ENCODE measurements around the gene ADNP2. TPM values are rescaled to one million over a fixed set of nuclear protein-coding genes. Genes with fewer than 3 reads are reported as not detected.

The ADNP2 gene
- total RNA-seq (2012; rRNA removed) (13.9 and 18.3 TPM in 2 replicates), polyA plus RNA-seq (2012; rRNA removed) (5.5 and 5.6 TPM in 2 replicates), Bru-seq, nascent RNA (percentile 88 among the genes with signal in this experiment), BruChase-seq, experiment 1, labeled RNA remaining after a 6-hour chase (percentile 71 among the genes with signal in this experiment), BruChase-seq, experiment 2, labeled RNA remaining after a 2-hour chase (percentile 86 among the genes with signal in this experiment)
- polyA plus RNA-seq (2012; cell fraction: cytosol; rRNA removed) = 3.1 and 3.7 TPM in 2 replicates
- 8.1 and 9.2 TPM in 2 replicates for polyA plus RNA-seq (2012; cell fraction: nucleus; rRNA removed; ENCODE audit: low replicate concordance)
- long read RNA-seq, partial matches to known transcripts = 0 of 13 reads
- long read RNA-seq, other reads (novel, unspliced or antisense) = 13 of 13 reads

DNA sequence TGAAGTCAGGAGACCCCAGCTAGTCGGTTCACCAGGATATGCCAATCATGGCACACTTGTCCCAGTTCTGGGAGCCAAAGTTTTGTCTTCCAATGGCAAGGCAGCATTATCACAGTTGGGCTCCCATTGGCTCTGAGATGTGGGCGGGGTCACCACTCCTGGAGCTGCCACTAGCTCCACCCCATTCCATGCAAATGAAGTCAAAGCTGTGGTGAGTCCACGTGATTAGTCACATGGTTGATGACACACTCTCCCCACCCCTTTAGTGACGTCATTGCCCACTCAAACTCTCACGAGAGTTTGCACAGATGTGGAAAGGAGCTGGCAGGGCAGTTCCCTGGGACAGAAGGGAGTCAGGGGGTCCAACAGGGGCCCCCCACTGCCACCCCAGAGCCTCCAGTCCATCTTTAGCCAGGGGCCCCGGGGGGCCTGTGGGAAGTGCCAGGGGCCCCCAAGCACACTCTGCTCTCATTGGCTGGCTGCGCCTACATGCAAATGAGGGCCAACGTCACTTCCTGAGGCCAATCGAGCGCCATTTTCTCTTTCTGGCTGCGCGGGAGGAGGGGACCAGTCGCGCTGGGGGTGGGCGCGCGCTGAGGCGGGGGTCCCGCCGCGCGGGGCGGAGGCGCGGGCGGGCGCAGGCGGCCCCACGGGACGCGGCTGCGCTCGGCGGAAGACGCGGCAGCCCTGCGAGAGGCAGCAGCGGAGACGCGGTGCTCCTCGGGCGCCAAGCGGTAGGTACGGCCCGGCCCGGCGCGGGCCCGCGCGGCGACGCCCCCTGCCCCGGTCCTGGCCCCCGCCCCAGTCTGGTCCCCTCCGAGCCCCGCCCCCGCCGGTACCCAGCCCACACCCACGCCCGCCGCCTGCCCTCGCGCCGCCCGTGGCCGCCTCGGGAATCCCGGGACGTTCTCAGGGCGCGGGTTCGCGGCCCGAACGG lies at the start of gene ADNP2:
TSS of gene ADNP2 (plus strand) at position 524 of the 937 bp plus-strand sequence. CDS start 8,281 bp downstream, outside the sequence.
- Histone ChIP-seq H4K8ac (ENCODE audit: low read depth in 2 of 2, low read length in 2 of 2) (peak within 1 kb of the TSS in 1 of 2 experiments; percentile 85; a peak in 3 of 4 replicates), H3K56ac (ENCODE audit: extremely low read depth, insufficient read depth, low read length) (peak within 1 kb of the TSS; percentile 35; the same call in 1 of the 2 replicates), H2AK9ac (replicated peaks; ENCODE audit: low read depth, low read length, poor library complexity) (peak within 1 kb of the TSS; percentile 92), H2BK5ac (ENCODE audit: low read depth, low read length, poor library complexity, severe bottlenecking) (peak within 1 kb of the TSS; percentile 8), H3K4me2 (ENCODE audit: low read depth, low read length) (peak within 1 kb of the TSS; percentile 80), H3K9me3 (ENCODE audit: control insufficient read depth, insufficient read depth, low read length) (no peaks in the 10 kb centered on the region), H2BK20ac (ENCODE audit: low read depth, low read length) (no peak within 1 kb of the TSS), H2BK15ac (ENCODE audit: low read depth, low read length) (no peak within 1 kb of the TSS), H2BK120ac (ENCODE audit: low read depth, low read length) (peak within 1 kb of the TSS; percentile 74), H3K27me3 (ENCODE audit: control insufficient read depth, insufficient read depth, low read length) (no peaks in the 10 kb centered on the region), H4K5ac (ENCODE audit: low read depth, low read length) (no peak within 1 kb of the TSS; the same call in 1 of the 2 replicates), H4K91ac (ENCODE audit: insufficient read depth, low read depth, low read length) (peak within 1 kb of the TSS; percentile 23; the same call in 1 of the 2 replicates), H3K4me1 (ENCODE audit: control insufficient read depth, insufficient read depth, low read length) (peaks cover 7% of the 10 kb centered on the region), H3K9me1 (ENCODE audit: insufficient read depth, low read length) (peaks cover 6% of the 10 kb centered on the region), H3K4ac (ENCODE audit: low read depth, low read length) (peak within 1 kb of the TSS; percentile 61; the same call in 1 of the 2 replicates), H3K27ac (ENCODE audit: insufficient read depth, low read length) (peak within 1 kb of the TSS; percentile 54; the same call in 1 of the 2 replicates), H3K79me1 (ENCODE audit: low read depth in 1 of 2, low read length in 2 of 2) (peaks cover 22 to 35% of the 10 kb centered on the region in 2 experiments), H2AFZ (replicated peaks; ENCODE audit: low read length, poor library complexity) (peak within 1 kb of the TSS; percentile 95), H3K4me3 (ENCODE audit: insufficient read depth, low read depth, low read length) (peak within 1 kb of the TSS; percentile 100), H2AK5ac (ENCODE audit: low read depth, low read length) (peak within 1 kb of the TSS; percentile 1; the same call in 1 of the 2 replicates), H3K9ac (ENCODE audit: low read depth, low read length) (peak within 1 kb of the TSS; percentile 85), H3K36me3 (ENCODE audit: control insufficient read depth, insufficient read depth, low read length) (no peaks in the 10 kb centered on the region), H4K20me1 (ENCODE audit: insufficient read depth, low read length) (peaks cover 33% of the 10 kb centered on the region), H3K18ac (ENCODE audit: low read depth, low read length) (peak within 1 kb of the TSS; percentile 69; the same call in 1 of the 2 replicates), H3K23ac (ENCODE audit: low read depth, low read length) (peak within 1 kb of the TSS; percentile 77; the same call in 1 of the 2 replicates), H3K14ac (replicated peaks; ENCODE audit: low read depth, low read length) (peak within 1 kb of the TSS; percentile 70; the same call in 1 of the 2 replicates)
- no TSS peak for BruUV-seq (replicated peaks)
- POLR2A ChIA-PET (ENCODE audit: unreplicated experiment) = no interaction called here
- DNase-seq (peak; percentile 96), ATAC-seq (ENCODE audit: low read depth) (peak; percentile 82)
- CTCF ChIA-PET = no interaction called here
- intact Hi-C loops (cut with micrococcal nuclease) = loop anchor here (1.0 kb wide), 1 partner anchor 138 kb away; the partner anchor contains the start of gene PARD6G
- in situ Hi-C loops (cut with MboI; ENCODE audit: low sequenced_read_pairs) = no loop called here
- dilution Hi-C loops (cut with HindIII; ENCODE audit: low sequenced_read_pairs, unreplicated experiment) = no loop called here
- TF ChIP-seq POLR2A (IDR thresholded peaks at IDR 0.05; ENCODE audit: low read depth, low read length) (peak; percentile 61), MAZ (IDR thresholded peaks at IDR 0.05; ENCODE audit: borderline replicate concordance, low read depth, low read length) (peak; percentile 30; the same call in 1 of the 2 replicates), CHD1 (IDR thresholded peaks at IDR 0.05; ENCODE audit: low read depth, low read length) (no peak), BHLHE40 (IDR thresholded peaks at IDR 0.05; ENCODE audit: low read depth, low read length) (peak; percentile 42; the same call in 1 of the 2 replicates), NFE2L2 (IDR thresholded peaks at IDR 0.05; ENCODE audit: low read depth, low read length) (no peak), MAFK (IDR thresholded peaks at IDR 0.05; ENCODE audit: low read depth, low read length) (no peak), CEBPB (IDR thresholded peaks at IDR 0.05; ENCODE audit: low read depth, low read length) (0 out of 2 replicates have a peak, but pooled peaks have one; percentile 13), FOS (IDR thresholded peaks at IDR 0.05; ENCODE audit: low read depth, low read length) (peak; percentile 89)
- TF ChIP-seq, protein P1, sequence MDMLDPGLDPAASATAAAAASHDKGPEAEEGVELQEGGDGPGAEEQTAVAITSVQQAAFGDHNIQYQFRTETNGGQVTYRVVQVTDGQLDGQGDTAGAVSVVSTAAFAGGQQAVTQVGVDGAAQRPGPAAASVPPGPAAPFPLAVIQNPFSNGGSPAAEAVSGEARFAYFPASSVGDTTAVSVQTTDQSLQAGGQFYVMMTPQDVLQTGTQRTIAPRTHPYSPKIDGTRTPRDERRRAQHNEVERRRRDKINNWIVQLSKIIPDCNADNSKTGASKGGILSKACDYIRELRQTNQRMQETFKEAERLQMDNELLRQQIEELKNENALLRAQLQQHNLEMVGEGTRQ (IDR thresholded peaks at IDR 0.05; ENCODE audit: low read depth, low read length) = peak; percentile 99
- WGBS, 2 experiments (ENCODE audit: extremely low coverage in 2 of 2, insufficient read length in 1 of 2) = 1% methylated on average over 19 of the region's 76 CpGs; no CpG with 5 or more reads in 1 of the 2 experiments

Data from IMR-90 (cell line).